Measurements from ENCODE around the gene FANCM.

Gene FANCM

DNA sequence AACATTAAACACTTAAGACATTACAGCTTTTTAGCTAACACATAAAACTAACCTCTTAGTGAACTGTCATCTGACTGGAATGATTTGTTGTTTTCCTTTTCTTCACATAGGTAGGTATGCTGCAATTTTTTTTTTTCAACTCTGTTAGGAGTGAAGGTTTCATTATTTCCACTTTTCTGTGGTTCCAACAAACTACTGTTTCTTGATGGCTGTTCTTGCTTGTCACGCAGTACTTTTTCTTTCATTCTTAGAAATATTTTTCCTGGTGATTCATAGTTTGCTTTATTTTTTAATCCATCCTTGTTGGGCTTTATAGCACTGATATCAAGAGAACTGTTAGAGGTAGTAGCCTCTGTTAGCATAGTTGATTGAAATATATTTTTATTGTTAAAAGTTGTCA, 111.0 kb downstream of the FANCM start:
- DNase-seq, result no peak

DNA sequence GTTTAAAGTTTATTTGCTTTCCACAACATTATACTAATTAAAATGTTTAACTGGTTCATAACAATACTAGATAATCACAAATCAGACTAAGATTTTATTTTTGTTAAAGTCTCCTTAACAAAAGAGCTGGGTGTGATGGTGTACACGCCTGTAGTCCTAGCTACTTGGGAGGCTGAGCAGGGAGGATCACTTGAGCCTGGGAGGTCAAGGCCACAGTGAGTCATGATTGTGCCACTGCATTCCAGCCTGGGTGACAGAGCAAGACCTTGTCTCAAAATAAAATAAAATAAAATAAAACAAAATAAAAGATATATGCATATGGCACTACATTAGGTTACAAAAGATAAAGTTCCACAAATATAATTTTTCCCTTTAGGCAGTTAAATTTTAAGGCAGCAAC, 111.7 kb downstream of the FANCM start:
- DNase-seq, result no peak

DNA sequence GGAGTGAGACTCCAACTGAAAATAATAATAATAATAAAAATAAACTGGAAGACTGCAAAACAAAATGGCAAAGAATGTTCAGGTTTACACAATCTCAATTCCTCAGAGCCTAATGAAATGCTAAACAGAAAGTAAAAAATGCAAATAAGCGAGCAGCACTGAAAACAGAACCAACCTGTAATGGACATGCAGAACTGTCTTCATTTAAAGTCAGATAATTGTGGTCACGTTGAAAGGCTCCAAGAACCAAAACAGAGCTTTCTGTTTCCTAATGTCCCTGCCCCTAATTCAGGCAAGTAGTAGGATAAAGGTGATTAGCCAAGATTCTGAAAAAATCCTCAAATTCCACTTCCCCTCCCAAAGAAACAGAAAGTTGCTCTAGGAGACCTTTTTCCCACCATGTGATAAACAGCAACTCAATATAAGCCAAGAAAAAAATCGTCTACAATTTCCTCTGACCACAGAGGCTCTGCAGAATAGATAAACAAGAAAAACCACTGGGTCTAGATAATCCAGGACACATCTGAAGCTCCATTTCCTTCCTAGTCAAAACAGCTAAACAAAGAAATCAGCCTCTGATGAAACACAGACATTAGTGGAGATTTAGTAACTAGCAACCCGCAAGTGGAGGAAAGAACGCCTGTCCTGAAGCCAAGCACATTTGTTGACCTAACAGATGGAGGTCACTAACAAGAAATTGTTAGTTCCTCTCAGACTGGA, 114.3 kb downstream of the FANCM start:
- DNase-seq, result no peak
